GM10248 (cell line): ENCODE results near the gene ALDH1L2.

Experiments
- CTCF ChIA-PET: fragments of 300-600 bp; sonication (Branson Sonifier 250); formaldehyde crosslinking; extraction: SDS; loops from one replicate; lab custom pipeline; 2021; ENCODE audit warnings: antibody characterized with exemption; lab: Yijun Ruan, JAX
- POLR2A ChIA-PET: fragments of 350-650 bp; sonication (Branson Sonifier 250); formaldehyde crosslinking; extraction: SDS; loops from one replicate; lab custom pipeline; 2020; ENCODE audit warnings: antibody characterized with exemption; lab: Yijun Ruan, JAX
- DNase-seq: peaks from one replicate; pipeline ENCODE4 v3.0.0; 2012; ENCODE audit errors: extremely low spot score
- TF ChIP-seq, protein P1 (sequence below): IDR thresholded peaks from 2 replicates; pipeline ENCODE4 v1.5.1; 2012; ENCODE audit warnings: mild to moderate bottlenecking, low read depth; ENCODE audit errors: extremely low read depth, missing control alignments, control extremely low read depth

ALDH1L2 gene

DNA sequence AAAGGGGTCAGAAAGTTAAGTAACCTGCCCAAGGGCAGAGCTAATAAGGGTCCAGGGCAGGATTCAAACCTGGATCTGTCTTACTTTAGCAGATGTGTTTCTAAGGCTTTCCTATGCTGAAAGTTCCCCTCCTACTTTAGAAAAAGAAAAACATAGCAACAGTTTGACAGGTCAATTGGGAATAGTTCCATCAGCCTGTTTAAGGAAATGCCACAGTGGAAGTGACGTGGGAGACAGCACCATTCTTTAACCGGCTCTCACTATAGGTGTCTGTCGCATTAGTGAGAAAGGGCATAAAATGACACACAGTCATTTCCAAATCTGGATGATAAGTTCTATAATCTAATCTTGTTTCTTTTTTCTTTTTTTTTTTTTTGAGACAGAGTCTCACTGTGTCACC is 7.3 kb downstream of the ALDH1L2 start:
- DNase-seq: no peak
- ChIA-PET CTCF (no interaction called here), POLR2A (no interaction called here)
- TF ChIP-seq, protein P1, sequence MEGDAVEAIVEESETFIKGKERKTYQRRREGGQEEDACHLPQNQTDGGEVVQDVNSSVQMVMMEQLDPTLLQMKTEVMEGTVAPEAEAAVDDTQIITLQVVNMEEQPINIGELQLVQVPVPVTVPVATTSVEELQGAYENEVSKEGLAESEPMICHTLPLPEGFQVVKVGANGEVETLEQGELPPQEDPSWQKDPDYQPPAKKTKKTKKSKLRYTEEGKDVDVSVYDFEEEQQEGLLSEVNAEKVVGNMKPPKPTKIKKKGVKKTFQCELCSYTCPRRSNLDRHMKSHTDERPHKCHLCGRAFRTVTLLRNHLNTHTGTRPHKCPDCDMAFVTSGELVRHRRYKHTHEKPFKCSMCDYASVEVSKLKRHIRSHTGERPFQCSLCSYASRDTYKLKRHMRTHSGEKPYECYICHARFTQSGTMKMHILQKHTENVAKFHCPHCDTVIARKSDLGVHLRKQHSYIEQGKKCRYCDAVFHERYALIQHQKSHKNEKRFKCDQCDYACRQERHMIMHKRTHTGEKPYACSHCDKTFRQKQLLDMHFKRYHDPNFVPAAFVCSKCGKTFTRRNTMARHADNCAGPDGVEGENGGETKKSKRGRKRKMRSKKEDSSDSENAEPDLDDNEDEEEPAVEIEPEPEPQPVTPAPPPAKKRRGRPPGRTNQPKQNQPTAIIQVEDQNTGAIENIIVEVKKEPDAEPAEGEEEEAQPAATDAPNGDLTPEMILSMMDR: no peak

- ChIA-PET POLR2A (no interaction called here), CTCF (interaction anchor here (1.2 kb wide), 1 partner anchor 23 kb away, joined by 3 read pairs; no protein-coding TSS in a partner anchor)
- DNase-seq: no peak
- TF ChIP-seq, protein P1: no peak
Measured at GRCh38 chr12:105076098-105076497, 8.2 kb downstream of the ALDH1L2 start.

- ChIA-PET POLR2A (no interaction called here), CTCF (interaction anchor here (0.8 to 2.5 kb wide), 8 partner anchors 8 to 691 kb away, joined by 3 to 12 read pairs (median 5); partner anchors contain the start of gene ALDH1L2)
- DNase-seq: peak; percentile 22
- TF ChIP-seq, protein P1: no peak
Measured at GRCh38 chr12:105072888-105073488, 11.3 kb downstream of the ALDH1L2 start.

DNA sequence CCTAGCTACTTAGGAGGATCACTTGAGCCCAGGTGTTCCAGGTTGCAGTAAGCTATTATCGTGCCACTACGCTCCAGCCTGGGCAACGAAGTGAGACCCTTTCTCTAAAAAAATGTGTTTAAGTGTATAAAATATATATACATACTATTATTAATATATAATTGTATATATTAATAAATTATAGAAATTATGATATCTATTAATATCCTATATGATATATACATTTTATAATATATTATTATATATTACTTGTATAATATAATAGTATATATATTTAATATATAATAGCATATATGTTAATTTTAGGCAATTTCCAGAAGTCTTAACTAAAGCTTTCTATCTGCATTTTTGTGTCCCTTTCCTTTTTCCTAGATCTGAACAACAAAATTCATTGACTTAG is 12.3 kb downstream of the ALDH1L2 start:
- TF ChIP-seq, protein P1: no peak
- no peak for DNase-seq
- CTCF ChIA-PET: interaction anchor here (1.1 kb wide), 1 partner anchor 323 kb away, joined by 3 read pairs; no protein-coding TSS in a partner anchor
- POLR2A ChIA-PET: no interaction called here

DNA sequence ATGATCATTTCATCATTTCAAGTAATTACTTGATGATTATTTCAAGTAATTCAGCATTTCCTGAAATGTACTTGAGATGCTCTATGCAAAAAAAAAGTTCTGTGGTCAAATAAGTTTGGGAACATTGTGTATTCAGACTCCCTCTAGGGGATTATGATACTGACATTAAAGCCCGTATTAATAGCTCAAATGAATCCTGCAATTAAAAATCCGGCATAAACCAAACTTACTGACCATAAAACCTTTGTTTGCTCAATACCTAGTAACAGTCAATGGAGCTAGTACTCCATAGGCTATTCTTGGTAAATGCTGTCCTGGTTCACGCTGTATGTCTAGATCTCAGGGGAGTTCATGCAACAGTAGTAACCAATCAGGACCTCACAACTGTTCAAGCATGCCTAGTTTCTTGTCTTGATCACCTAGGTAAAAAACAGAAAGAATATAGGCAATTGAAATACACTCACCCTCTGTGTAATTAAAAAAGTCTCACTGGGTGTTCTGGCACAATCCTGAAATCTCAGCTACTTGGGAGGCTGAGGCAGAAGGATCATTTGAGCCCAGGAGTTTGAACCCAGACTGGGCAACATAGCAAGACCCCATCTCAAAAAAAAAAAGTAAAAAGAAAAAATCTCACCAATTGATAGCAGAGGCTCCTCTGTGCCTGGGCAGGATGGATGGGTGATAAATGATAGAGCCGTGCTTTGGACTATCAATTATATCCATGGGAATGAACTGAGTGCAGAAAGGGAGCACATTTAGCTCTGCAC is 14.1 kb downstream of the ALDH1L2 start:
- TF ChIP-seq, protein P1: no peak
- ChIA-PET POLR2A (interaction anchor here (0.7 kb wide), 1 partner anchor 175 kb away, joined by 5 read pairs; no protein-coding TSS in a partner anchor), CTCF (interaction anchor here (1.4 to 2.4 kb wide), 5 partner anchors 9 to 688 kb away, joined by 3 to 12 read pairs (median 7); no protein-coding TSS in a partner anchor)
- no peak for DNase-seq

- ChIA-PET POLR2A (no interaction called here), CTCF (interaction anchor here (1.1 to 3.6 kb wide), 5 partner anchors 11 to 686 kb away, joined by 3 to 16 read pairs (median 3); no protein-coding TSS in a partner anchor)
- TF ChIP-seq, protein P1: no peak
- DNase-seq: no peak
Measured at GRCh38 chr12:105067511-105068031, 16.7 kb downstream of the ALDH1L2 start.
